Measurements from ENCODE around the gene SIN3B. TPM values are rescaled to one million over a fixed set of nuclear protein-coding genes. Genes with fewer than 3 reads are reported as not detected.

The SIN3B gene
- total RNA-seq, 2 donors from 2014 or later = 57.9 to 79.8 TPM

DNA sequence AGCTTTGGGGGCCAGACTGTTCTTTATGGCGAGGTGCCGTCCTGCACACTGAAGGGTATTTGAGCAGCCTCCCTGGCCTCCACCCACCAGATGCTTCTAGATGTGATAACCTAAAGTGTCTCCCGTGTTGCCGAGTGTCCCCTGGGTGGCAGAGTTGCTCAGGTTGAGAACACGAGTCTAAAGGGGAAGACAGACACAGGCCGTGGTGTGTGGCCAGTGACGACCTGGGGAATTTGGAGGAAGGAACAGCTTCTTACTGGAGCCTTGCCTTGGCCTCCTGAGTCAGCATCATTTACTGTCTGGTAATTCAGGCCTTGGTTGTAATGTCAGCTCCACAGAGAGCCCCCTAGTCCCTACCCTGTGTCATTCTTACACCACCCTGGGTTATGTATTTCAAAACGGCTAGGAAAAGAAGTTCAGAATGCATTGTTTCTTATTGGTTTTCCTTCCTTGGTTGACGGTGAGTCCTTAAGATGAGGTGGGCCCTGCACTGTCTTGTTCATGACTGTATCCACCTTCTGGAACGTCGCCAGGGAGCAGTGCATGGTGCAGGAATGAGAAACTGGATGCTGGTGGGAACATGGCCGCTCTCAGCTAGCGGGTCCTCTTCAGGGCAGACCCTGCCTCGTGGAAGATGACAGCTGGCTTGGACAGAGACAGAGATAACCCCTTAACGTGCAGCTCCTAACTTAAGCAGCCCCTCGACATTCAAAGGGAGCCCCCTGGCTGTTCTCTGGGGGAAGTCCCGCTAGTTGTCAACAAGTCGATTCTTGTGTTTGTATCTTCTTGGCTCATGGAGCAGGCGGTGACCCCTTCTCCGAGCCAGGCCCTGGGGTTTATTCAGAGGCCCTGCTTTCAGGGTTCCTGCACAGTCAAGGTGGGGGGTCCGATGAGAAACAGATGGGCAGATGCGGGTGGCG is 7.2 kb downstream of the SIN3B start:
- Histone ChIP-seq H3K27ac (no peak overlapping the region), H3K4me3 (no peak overlapping the region), H3K4me1 (ENCODE audit: control insufficient read depth in 1 of 2, low read depth in 2 of 2) (no peaks in the 10 kb centered on the region), H3K9me3 (no peaks in the 10 kb centered on the region), H3K27me3 (replicated peaks; ENCODE audit: insufficient read depth) (no peaks in the 10 kb centered on the region), H3K36me3 (peaks cover 59% of the 10 kb centered on the region)
- no peak for DNase-seq (ENCODE audit: low spot score)
- TF ChIP-seq CTCF (IDR thresholded peaks at IDR 0.05) = no peak
- ATAC-seq (ENCODE audit: insufficient number of reproducible peaks, low FRiP score, low read depth) = no peak

DNA sequence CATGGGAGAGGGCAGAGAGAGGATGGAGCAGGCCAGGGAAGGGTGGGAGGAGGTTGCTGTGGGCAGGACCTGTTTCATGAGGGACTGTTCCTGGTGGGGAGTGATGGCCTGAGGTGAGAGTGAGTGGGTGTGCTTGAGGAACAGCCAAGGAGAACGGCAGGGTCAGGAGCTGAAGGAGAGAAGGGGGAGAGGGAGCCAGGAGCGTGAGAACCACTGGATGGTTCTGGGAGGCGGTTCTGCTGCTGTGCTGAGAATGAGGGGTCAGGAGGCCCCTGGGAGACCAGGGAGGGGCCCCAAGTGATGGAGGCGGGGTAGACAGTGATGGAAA is 7.8 kb downstream of the SIN3B start:
- no peak overlapping the region for H3K27ac ChIP-seq
- DNase-seq (ENCODE audit: low spot score) = no peak
- peaks cover 66% of the 10 kb centered on the region for H3K36me3 ChIP-seq

GRCh38 chr19:16841391-16841926 is 12.3 kb downstream of the SIN3B start:
- no peak overlapping the region for H3K27ac ChIP-seq
- no peak for DNase-seq (ENCODE audit: low spot score)
- H3K27me3 ChIP-seq (replicated peaks; ENCODE audit: insufficient read depth) = no peaks in the 10 kb centered on the region
- ATAC-seq (ENCODE audit: insufficient number of reproducible peaks, low FRiP score, low read depth) = no peak
- H3K9me3 ChIP-seq = no peaks in the 10 kb centered on the region
- no peak overlapping the region for H3K4me3 ChIP-seq
- H3K4me1 ChIP-seq (ENCODE audit: control insufficient read depth in 1 of 2, low read depth in 2 of 2) = no peaks in the 10 kb centered on the region
- H3K36me3 ChIP-seq = peaks cover 69% of the 10 kb centered on the region
- no peak for TF ChIP-seq CTCF (IDR thresholded peaks at IDR 0.05)

More for the DNA sequence above, 7.8 kb downstream of the SIN3B start:
- Histone ChIP-seq H3K4me1 (ENCODE audit: control insufficient read depth in 1 of 2, low read depth in 2 of 2) (no peaks in the 10 kb centered on the region), H3K9me3 (no peaks in the 10 kb centered on the region), H3K4me3 (no peak overlapping the region), H3K27me3 (replicated peaks; ENCODE audit: insufficient read depth) (no peaks in the 10 kb centered on the region)
- ATAC-seq (ENCODE audit: insufficient number of reproducible peaks, low FRiP score, low read depth) = no peak
- no peak for TF ChIP-seq CTCF (IDR thresholded peaks at IDR 0.05)

GRCh38 chr19:16846901-16847300 is 17.7 kb downstream of the SIN3B start:
- ATAC-seq (ENCODE audit: insufficient number of reproducible peaks, low FRiP score, low read depth) (no peak), DNase-seq (ENCODE audit: low spot score) (no peak)
- no peak overlapping the region for H3K4me3 ChIP-seq
- no peaks in the 10 kb centered on the region for H3K9me3 ChIP-seq
- no peak for TF ChIP-seq CTCF (IDR thresholded peaks at IDR 0.05)
- no peak overlapping the region for H3K27ac ChIP-seq
- H3K27me3 ChIP-seq (replicated peaks; ENCODE audit: insufficient read depth) = no peaks in the 10 kb centered on the region
- H3K4me1 ChIP-seq (ENCODE audit: control insufficient read depth in 1 of 2, low read depth in 2 of 2) = no peaks in the 10 kb centered on the region
- H3K36me3 ChIP-seq = peaks cover 75% of the 10 kb centered on the region

DNA sequence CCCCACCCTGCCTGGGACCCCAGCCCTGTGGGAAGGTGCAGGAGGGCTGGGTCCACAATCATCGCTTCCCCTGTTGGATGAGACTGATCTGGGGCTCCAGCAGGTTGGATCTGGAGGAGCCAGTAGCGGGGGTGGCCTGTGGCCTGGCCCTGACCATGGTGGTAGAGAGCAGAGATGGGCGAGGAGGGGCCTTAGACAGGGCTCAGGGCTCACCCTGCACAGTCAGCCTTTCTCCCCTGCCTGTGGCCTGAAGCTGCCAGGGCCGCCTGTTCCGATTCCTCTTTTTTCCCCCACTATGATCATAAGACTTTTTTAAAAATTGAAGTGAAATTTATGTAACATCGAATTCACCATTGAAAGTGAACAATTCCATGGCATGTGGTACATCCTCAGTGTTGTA is 18.2 kb downstream of the SIN3B start:
- Histone ChIP-seq H3K4me3 (no peak overlapping the region), H3K27ac (no peak overlapping the region), H3K27me3 (replicated peaks; ENCODE audit: insufficient read depth) (no peaks in the 10 kb centered on the region), H3K9me3 (no peaks in the 10 kb centered on the region), H3K36me3 (peaks cover 75% of the 10 kb centered on the region), H3K4me1 (ENCODE audit: control insufficient read depth in 1 of 2, low read depth in 2 of 2) (no peaks in the 10 kb centered on the region)
- no peak for DNase-seq (ENCODE audit: low spot score)
- no peak for ATAC-seq (ENCODE audit: insufficient number of reproducible peaks, low FRiP score, low read depth)
- no peak for TF ChIP-seq CTCF (IDR thresholded peaks at IDR 0.05)
